GM08714 (cell line): ENCODE data around the gene PARP15.

ENCODE experiments used
- H3K4me3 ChIP-seq: fragments of 200-500 bp; sonication (Bioruptor generic); 2 replicates; pipeline ENCODE4 v1.5.1; 2014; ENCODE audit warnings: mild to moderate bottlenecking, low read length, inconsistent platforms
- ZNF274 ChIP-seq: IDR thresholded peaks from 2 replicates; pipeline ENCODE4 v1.6.1; 2012; ENCODE audit warnings: mild to moderate bottlenecking, low read depth, low read length

Gene PARP15

DNA sequence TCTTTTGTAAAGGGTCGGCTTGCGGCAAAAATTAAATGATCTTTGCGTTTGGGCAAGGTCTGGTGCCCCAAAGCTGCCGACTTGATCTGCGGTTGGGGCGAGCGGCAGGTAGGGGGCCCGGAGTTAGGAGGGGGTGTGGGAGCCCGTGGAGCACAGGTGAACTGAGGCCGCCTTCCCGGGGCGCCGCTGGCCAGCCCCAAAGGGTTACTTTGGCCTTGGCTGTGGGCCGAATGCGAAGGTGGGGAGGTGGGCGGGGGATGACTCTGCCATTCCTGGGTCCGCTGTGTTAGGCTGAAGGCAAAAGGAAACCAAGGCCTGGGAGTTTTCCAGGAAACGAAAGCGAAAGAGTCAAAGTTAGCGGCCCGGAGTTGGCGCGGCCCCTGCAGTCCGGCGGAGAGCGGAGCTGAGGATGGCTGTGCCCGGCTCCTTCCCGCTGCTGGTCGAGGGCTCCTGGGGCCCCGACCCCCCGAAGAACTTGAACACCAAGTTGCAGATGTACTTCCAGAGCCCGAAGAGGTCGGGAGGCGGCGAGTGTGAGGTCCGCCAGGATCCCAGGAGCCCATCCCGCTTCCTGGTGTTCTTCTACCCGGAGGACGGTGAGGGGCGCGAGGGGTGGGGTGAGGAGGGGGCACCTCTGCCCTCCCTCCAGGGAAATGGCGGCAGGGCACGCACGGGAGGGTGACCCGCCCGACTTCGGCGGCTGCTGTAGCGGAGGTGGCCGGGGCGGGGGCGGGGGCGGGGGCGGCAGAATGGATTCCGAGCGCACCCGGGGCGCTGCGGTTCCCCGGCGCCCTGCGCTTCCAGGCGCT lies 103.2 kb downstream of the PARP15 start, which contains the start of gene PARP14:
TSS of gene PARP14 (plus strand) at position 365 of the 809 bp plus-strand sequence. CDS start at position 410, 45 bp downstream.
- peak within 1 kb of the TSS; percentile 80 for H3K4me3 ChIP-seq
- TF ChIP-seq ZNF274 = no peak

GRCh38 chr3:122681284-122681973 lies 104.0 kb downstream of the PARP15 start:
- peak overlapping the region; percentile 80 for H3K4me3 ChIP-seq
- TF ChIP-seq ZNF274 = no peak

DNA sequence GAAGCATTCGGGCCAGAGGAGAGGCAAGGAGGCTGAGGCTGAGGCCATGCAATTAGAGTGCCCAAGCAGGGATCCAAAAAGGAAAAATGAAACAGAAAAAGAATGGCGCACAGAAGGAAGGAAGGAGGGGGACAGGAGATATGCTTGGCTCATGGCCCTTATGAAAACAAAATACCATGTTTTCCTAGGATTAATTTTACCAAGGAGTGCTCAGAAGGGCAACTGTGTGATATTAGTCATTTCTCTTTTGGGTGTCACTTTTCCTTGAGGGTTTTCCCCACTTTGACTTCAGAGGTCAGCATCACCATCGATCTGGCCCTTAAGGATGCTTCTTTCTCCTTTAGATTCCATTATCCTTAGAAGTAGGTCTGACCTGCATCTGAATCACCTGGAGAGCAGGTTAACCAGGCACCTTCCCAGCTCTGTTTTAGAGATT lies 104.5 kb downstream of the PARP15 start:
- no peak for TF ChIP-seq ZNF274
- peak overlapping the region; percentile 80 for H3K4me3 ChIP-seq

GRCh38 chr3:122682778-122683411 lies 105.4 kb downstream of the PARP15 start:
- H3K4me3 ChIP-seq = peak overlapping the region; percentile 80; the same call in 1 of the 2 replicates

DNA sequence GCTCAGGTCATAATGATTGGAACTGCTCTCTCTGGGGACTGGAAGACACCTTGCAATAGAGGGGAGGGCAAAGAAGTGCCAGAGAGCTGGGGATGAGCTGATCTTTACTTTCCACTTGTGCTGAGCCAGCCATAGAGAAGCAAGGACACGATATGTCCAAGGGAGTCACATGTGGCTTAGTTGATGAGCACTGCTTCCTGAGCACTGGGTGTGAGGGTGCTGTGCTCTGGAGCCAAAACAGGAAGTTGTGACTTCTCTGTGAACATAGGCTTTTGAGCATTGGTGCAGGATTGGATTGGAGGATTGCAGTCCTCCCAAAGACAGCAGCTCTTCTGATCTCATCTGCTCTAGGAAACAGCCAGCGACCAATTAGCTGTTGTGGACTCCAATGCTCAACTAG lies 109.8 kb downstream of the PARP15 start:
- no peak overlapping the region for H3K4me3 ChIP-seq
- no peak for TF ChIP-seq ZNF274
